ENCODE measurements around the gene BOLL.
"Not testable (repeated sequence)": the region's sequence is repeated elsewhere in the genome, so short reads cannot be mapped to it uniquely, and the experiment has no call there.

The BOLL gene

DNA sequence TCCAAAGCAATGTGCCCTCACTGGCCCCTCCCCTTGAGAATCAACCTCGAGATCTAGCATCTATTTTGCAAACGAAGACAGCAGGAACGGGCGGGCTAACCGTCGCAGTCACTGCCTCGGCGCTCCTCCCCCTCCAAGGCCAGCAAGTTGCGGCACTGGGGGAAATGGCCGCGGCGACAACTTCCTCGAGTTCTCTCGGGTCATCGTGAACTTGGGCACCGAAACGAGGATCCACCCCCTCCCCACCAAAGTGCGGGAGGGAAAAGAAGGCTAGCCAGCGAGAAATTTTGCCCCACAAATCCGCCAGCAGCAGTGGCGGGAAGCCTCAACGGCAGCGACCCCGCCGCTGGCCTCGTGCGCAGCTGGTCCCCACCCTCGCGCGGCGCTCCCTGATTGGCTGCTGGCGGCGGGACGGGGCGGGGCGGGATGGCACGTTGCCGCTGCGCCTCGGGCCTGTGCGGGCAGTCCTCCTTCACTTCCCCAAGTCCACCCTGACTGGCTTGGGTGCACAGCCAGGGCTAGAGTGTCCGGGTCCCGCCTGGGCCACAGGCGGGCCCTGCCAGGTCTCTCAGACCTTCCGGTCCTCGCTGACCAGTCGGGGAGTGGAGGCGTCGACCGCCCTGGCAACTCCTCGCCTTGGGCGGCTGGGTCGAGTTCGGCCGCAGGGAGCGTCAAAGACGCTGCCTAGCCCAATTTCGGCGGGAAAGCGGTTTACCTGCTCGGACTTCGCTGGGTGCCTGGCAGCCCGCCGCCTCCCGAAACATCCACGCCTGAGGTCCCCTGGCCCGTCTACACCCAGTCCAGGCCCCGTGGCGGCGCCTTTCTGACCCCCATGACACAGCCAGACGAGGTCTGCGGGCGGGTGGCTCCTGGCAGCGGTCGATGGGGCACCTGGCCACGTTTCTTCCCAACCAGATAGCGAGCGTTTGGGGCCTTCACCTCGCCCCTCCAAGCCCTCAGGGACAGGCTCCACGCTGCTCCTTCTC is at the start of gene BOLL:
TSS of gene BOLL (minus strand) at position 364 of the 986 bp plus-strand sequence. CDS start 3,469 bp downstream, outside the sequence.
- no peak for DNase-seq (ENCODE audit: low spot score)

GRCh38 chr2:197834771-197835170 is 49.7 kb upstream of the BOLL start:
- not testable (repeated sequence) for DNase-seq (ENCODE audit: low spot score)

- DNase-seq (ENCODE audit: low spot score): no peak
Measured at GRCh38 chr2:197828464-197829135, 43.5 kb upstream of the BOLL start.

DNA sequence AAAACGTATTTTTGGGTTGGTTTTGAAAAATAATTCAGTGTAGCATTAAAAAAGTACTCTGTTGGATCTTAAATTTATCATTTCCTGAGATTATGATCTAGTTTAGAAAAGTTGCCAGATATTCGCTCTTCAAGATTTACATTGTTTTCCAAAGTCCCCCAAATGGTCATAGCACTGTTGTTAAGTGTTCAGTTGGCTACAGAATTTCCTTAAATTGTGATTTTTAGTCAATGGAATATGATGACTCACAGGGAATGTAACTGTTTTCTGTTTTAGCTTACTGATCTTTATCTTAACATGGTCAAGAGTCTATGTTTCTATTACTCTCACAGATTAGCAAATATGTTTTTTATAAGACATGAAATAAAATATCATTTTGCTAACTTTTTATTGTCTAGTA is 42.5 kb upstream of the BOLL start:
- no peak for DNase-seq (ENCODE audit: low spot score)

- no peak for DNase-seq (ENCODE audit: low spot score)
Measured at GRCh38 chr2:197822333-197822732, 37.2 kb upstream of the BOLL start.

DNA sequence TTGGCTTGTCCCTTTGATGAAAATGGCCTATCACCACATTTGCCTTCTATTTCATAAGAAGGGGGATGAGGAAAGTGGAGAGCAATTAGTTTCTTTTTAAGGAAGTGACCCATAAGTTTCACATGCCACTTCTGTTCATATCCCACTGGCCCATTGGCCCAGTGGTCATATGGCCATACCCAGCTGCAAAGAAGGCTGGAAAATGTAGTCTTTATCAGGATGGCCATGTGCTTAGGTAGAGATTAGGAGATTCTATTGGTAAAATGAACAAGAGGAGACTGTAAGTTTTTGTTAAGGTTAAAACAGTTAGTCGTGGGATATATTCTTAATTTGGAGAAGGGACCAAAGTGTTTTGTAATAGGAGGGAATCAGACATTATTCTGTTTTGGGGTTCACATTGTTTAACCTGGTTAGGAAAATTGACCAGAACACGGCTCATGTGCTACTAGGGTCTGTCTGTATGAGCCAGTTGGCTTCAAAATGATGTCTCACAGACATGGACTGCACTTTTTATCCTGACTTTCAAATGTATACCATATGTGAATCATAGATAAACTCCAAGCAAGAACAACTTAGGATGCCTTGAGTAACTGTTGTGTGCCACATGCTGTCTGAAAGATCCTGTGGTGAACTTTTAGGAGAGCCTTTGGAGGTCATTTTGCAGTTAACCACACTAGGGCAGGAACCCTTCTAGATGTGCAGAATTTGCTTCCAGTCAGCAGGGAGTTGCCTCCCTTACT is 36.6 kb upstream of the BOLL start:
- DNase-seq (ENCODE audit: low spot score): no peak

DNA sequence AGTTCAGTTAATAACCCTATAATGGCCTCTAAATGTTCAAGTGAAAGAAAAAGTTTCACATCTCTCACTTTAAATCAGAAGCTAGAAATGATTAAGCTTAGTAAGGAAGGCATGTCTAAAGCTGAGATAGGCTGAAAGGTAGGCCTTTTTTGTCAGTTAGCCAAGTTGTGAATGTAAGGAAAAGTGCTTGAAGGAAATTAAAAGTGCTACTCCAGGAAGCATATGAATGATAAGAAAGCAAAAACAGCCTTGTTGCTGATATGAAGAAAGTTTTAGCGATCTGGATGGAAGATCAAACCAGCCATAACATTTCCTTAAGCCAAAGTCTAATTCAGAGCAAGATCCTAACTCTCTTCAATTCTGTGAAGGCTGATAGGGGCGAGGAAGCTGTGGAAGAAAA is 29.4 kb upstream of the BOLL start:
- DNase-seq (ENCODE audit: low spot score): no peak

DNA sequence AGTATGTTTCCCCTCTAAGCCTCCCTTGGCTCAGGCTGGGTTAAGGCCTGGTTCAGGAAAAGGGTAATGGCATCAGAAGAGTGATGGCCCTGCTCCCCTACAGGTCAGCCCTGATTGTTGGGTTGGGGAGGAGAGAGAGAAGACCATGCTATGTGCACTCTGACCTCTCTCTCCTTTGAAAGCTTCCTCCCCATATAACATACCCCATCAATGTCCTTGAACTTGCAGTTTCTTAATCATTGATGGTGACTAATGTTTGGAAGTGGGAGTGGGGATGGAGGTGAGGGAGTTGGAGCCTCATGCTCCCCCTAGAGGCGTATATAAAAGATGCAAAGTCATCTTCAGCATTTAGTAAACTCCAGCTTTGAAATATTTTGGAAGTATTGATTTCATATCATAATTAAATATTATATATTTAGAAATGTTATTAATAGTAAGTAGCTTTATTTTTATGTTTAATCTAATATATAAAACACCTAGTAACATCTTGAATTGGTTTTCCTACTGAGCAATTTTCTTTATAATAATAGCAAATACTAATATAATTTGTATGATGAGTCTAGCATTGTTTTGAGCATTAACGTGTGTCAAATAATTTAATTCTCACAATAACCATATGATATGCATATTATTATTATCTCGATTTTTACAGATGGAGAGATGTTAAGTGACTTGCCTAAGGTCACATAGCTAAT is 28.1 kb upstream of the BOLL start:
- DNase-seq (ENCODE audit: low spot score): peak; percentile 42

GRCh38 chr2:197810491-197810890 is 25.4 kb upstream of the BOLL start:
- no peak for DNase-seq (ENCODE audit: low spot score)

DNA sequence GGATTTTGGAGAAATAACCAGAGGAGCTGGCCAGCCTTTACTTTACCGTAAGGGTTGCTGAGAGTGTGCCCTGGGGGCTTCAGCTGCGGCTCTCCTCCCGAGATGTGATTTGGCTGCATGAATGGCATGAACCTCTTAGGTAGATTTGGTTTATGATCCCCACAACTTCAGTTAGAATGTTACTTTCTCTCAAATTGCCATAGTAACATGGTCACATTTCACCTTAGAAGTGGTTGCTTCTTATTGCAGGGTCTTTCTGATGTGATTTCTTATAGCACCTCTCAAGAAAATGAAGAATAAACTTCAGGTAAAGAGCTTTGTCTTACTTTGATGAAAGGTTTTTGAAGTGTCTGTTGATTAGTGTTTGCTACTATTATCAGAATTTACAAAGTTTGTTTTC is 24.9 kb upstream of the BOLL start:
- DNase-seq (ENCODE audit: low spot score): no peak

DNA sequence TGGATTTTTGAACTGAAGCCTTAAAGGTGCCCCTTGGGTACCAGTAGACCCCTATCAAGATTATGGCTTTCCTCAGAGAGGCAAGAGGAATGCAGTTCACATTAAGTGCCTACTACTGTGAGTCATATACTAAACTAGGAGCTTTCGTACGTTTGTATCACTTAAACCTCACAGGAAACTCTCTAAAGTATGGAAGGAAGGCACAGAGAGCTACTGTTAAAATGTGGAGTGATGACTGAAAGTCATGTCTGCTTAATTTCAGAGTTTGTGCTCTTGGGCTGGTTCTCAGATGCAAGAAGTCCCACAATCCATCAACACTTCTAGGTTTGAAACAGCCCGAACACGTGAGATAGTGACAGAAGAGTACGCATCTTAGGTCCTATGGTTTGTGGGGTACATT is 23.9 kb upstream of the BOLL start:
- no peak for DNase-seq (ENCODE audit: low spot score)

DNA sequence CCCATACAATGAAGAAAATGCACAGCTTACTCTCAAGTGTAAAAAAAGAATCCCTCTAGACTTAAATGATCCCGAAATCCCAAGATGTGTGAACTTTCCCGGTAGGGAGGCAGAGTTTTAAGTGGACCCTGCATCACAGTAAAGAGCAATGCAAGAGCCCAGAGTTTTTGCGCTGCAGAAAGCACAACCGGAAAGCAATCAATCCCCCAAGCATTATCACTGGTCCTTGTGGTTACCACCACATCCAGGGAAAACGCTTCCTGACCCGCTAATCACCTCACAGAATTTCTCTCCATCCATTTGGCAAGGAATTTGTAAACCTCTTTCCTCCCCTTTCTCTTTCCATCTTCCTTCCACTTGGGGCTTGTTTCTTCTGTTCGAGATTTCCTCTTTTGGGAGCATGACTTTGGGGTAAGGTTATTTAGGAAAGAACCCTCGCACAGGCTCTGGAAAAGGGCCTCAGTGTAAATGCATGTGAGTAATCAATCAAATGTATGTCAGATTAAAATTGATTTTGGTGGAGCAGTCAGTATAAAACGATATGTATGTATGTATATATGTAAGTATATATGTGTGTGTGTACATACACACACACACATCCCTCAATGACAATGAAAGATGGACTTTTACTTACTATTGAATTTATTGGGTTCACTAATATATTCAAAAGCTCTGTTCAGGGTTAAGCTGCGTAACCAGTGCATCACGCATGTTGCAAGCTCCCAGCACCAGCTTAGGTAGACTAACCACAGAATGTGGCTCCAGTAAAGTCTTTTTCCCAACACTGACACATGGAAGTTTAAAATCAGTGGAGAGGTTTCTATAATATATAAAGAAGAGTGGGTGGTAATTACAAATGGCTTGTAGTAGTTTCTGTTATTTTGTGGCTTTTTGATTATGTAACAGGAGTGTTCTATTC is 20.9 kb upstream of the BOLL start:
- no peak for DNase-seq (ENCODE audit: low spot score)

DNA sequence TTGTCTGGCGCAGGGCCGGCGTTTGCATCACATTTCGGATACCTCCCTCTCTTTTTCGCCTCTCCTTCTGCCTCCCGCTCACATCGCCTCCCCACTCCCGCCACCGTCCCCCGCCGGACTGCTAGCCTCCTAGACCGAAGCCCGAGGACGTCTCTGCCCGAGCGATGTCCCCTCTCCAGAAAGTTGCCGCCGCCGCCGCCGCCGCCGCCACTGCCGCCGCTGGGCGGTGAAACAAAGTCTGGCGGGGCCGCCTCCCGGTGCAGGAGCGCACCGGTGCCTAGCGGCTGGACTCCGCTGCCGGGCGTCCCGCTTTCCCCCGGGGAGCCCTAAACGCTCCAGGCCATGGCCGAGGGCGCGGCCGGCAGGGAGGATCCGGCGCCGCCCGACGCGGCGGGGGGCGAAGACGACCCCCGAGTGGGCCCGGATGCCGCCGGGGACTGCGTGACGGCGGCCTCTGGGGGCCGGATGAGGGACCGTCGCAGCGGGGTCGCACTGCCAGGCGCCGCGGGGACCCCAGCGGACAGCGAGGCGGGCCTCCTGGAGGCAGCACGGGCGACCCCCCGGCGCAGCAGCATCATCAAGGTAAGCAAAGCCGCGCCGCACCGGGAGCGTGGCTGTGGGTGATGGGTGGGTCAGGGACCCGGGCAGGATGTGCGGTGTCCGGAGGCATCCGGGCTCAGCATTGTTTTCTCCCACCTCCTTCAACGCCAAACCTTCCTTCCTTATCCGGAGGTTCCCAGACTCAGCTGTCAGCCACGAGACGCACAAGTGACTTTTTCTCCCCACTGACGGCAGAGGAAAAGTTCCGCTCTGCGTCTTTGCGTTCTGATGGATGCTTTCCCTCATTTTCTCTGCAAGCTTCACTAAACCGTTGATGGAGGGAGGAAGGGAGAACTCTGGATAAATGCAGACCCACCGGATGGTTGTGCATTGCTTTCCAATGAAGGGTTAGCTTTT is 19.9 kb upstream of the BOLL start:
- no peak for DNase-seq (ENCODE audit: low spot score)

GRCh38 chr2:197804049-197804757 is 19.1 kb upstream of the BOLL start, which contains the start of gene PLCL1:
PLCL1 (plus strand) TSS chr2:197804593.
- DNase-seq (ENCODE audit: low spot score): peak; percentile 93

GRCh38 chr2:197803033-197803444 is 17.9 kb upstream of the BOLL start:
- DNase-seq (ENCODE audit: low spot score): peak; percentile 61

GRCh38 chr2:197801033-197801432 is 15.9 kb upstream of the BOLL start:
- no peak for DNase-seq (ENCODE audit: low spot score)

DNA sequence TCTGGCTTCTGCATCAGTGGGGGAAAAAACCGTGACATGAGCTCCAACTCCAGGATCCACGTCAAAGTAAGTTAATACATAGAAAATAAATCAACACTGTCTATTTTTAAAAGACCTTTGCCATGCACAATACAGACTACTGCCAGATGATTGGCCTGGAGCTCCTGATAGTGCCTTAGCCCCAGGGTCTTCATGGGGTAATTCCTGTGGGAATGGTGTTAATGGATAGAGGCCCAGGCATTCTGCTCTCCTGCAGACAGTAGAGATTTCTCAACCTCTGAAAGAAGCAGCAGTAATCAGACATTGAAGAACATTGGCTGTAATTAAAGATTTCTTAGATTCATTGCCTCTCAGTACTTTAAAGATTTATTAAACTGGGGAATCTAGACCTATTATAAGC is 15.0 kb upstream of the BOLL start:
- no peak for DNase-seq (ENCODE audit: low spot score)

- no peak for DNase-seq (ENCODE audit: low spot score)
Measured at GRCh38 chr2:197799068-197799467, 13.9 kb upstream of the BOLL start.

DNA sequence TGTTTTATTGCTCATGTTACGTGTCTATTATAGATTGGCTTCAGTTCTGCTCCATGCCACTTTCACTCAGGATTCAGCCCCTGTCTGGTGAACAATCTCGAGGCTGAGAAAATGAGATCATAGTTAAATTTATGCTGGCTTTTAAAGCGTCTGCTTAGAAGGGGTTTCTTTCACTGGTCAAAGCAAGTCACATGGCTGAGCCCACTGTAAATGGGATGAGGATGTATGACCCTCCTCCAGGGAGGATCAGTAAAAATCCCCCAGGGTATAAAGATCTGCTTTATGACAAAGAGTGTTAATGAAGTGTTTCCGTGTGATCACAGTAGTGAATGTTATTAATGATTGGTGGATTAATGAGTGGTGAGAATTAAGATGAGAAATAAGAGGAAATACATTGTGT is 13.1 kb upstream of the BOLL start:
- no peak for DNase-seq (ENCODE audit: low spot score)
